ENCODE results near the gene TRAPPC8.

DNA sequence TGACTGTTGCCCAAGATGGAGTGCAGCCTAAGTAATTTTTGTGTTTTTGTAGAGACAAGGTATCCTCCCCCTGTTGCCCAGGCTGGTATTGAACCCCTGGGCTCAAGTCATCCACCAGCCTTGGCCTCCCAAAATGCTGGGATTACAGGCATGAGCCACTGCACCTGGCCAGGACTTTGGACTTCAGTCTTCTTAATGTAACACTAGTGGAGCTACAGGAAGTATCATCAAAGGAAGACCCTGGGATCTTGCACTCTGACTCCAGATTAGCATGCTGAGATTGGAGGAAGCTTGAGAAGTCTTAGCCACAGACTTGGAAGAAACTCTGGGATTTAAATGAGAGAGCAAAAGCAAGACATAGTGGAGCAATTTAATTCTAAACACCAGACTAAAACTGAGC is 37.9 kb upstream of the TRAPPC8 start:
- TF ChIP-seq, protein P1, sequence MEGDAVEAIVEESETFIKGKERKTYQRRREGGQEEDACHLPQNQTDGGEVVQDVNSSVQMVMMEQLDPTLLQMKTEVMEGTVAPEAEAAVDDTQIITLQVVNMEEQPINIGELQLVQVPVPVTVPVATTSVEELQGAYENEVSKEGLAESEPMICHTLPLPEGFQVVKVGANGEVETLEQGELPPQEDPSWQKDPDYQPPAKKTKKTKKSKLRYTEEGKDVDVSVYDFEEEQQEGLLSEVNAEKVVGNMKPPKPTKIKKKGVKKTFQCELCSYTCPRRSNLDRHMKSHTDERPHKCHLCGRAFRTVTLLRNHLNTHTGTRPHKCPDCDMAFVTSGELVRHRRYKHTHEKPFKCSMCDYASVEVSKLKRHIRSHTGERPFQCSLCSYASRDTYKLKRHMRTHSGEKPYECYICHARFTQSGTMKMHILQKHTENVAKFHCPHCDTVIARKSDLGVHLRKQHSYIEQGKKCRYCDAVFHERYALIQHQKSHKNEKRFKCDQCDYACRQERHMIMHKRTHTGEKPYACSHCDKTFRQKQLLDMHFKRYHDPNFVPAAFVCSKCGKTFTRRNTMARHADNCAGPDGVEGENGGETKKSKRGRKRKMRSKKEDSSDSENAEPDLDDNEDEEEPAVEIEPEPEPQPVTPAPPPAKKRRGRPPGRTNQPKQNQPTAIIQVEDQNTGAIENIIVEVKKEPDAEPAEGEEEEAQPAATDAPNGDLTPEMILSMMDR (IDR thresholded peaks at IDR 0.05; ENCODE audit: insufficient read depth, low read length): no peak
- TF ChIP-seq POLR2AphosphoS5 (IDR thresholded peaks at IDR 0.05; ENCODE audit: low read depth): no peak
- no peak for TF ChIP-seq REST (IDR thresholded peaks at IDR 0.05; ENCODE audit: insufficient replicate concordance, low read depth)
- no peak for TF ChIP-seq GABPA (IDR thresholded peaks at IDR 0.05; ENCODE audit: low read depth)
